MM.1S (cell line): ENCODE results near the gene CYSRT1.

Experiments used
- EZH2 ChIP-seq: fragments of 300-600 bp; sonication (generic); optimal IDR thresholded peaks from 2 replicates; pipeline ENCODE3; 2017; ENCODE audit warnings: low read depth, mild to moderate bottlenecking, antibody characterized with exemption, low read length, mixed read lengths
- EZH2phosphoT487 ChIP-seq: fragments of 300-600 bp; sonication (generic); IDR thresholded peaks from 2 replicates; pipeline ENCODE4 v1.6.1; 2018; ENCODE audit warnings: antibody characterized with exemption, low read length
- TF ChIP-seq, protein P1 (sequence below): fragments of 300-600 bp; sonication (generic); IDR thresholded peaks from 2 replicates; pipeline ENCODE4 v1.5.1; 2016; ENCODE audit warnings: antibody characterized with exemption, low read length, mixed read lengths

DNA sequence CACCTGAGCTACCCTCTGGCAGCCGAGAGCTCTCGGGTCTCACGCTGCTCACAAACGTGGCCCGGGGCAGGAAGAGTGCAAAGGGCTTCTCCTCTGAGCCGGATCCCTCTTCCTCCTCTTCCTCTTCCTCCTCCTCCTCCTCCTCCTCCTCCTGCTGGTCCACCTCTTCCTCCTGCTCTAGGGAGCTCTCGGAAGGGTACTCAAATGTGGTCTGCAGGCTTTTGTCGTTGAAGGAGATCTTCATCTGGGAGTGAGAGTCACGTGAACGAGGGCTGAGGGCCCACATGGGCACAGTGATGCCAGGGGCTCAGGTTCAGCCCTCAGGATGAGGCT is 32.6 kb upstream of the CYSRT1 start:
- TF ChIP-seq, protein P1, sequence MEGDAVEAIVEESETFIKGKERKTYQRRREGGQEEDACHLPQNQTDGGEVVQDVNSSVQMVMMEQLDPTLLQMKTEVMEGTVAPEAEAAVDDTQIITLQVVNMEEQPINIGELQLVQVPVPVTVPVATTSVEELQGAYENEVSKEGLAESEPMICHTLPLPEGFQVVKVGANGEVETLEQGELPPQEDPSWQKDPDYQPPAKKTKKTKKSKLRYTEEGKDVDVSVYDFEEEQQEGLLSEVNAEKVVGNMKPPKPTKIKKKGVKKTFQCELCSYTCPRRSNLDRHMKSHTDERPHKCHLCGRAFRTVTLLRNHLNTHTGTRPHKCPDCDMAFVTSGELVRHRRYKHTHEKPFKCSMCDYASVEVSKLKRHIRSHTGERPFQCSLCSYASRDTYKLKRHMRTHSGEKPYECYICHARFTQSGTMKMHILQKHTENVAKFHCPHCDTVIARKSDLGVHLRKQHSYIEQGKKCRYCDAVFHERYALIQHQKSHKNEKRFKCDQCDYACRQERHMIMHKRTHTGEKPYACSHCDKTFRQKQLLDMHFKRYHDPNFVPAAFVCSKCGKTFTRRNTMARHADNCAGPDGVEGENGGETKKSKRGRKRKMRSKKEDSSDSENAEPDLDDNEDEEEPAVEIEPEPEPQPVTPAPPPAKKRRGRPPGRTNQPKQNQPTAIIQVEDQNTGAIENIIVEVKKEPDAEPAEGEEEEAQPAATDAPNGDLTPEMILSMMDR, result no peak
- TF ChIP-seq EZH2 (no peak), EZH2phosphoT487 (no peak)
